GM12891 (cell line): ENCODE data around the gene RTN1.

ENCODE experiments used
- POLR2A ChIP-seq: IDR thresholded peaks from 2 replicates; pipeline ENCODE4 v1.6.1; 2011; ENCODE audit warnings: low read depth, low read length, control low read depth
- POLR2AphosphoS5 ChIP-seq: IDR thresholded peaks from 2 replicates; pipeline ENCODE4 v1.6.1; 2011; ENCODE audit warnings: low read depth, low read length, control low read depth

DNA sequence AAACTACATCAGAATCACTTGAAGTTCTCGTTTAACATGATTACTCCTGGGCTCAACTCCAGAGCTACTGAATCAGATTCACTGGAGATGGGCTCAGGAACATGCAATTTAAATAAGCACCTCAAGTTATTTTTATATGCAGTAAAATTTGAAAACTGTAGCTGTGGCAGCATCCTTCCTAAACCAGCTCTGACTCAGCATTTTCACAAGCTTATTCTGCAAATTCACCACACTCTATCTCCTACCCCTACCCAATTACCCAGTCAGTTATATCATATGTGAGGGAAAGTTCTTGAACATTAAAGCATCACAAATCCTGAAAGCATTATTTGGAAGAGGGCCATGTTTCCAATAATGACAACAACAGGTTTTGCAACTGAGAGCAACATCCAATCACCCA lies 25.1 kb upstream of the RTN1 start:
- TF ChIP-seq POLR2A (no peak), POLR2AphosphoS5 (no peak)
